K562 (cell line): ENCODE measurements around the gene VIPR2. TPM values are rescaled to one million over a fixed set of nuclear protein-coding genes. Genes with fewer than 3 reads are reported as not detected.
A peak's percentile ranks its signal among the peaks of the same experiment; 100 is the strongest.

Experiments used
- CHD1 ChIP-seq: fragments of 200-600 bp; sonication (generic); IDR thresholded peaks from one replicate; pipeline ENCODE4 v1.6.1; 2012; ENCODE audit warnings: mild to moderate bottlenecking, moderate library complexity, low read length, inconsistent platforms
- CHD2 ChIP-seq: IDR thresholded peaks from 2 replicates; pipeline ENCODE4 v1.6.1; 2011; ENCODE audit warnings: low read depth, low read length
- CREB3L1 ChIP-seq: fragments of 450-650 bp; IDR thresholded peaks from 2 replicates; pipeline ENCODE4 v1.6.1; 2014; ENCODE audit warnings: low read depth, mild to moderate bottlenecking, moderate library complexity, borderline replicate concordance
- DLX4 ChIP-seq: fragments of 250-450 bp; sonication (Bioruptor Pico); IDR thresholded peaks from 2 replicates; pipeline ENCODE4 v1.6.1; 2021; ENCODE audit warnings: mild to moderate bottlenecking
- ERF ChIP-seq: fragments of 450-650 bp; formaldehyde crosslinking; IDR thresholded peaks from 2 replicates; pipeline ENCODE4 v1.4.0; 2020; ENCODE audit warnings: mild to moderate bottlenecking, mixed read lengths
- FUS ChIP-seq: fragments of 200-400 bp; formaldehyde crosslinking; optimal IDR thresholded peaks from 2 replicates; pipeline ENCODE3; 2017; ENCODE audit warnings: low read depth, low read length
- MTA1 ChIP-seq: fragments of 450-650 bp; IDR thresholded peaks from 2 replicates; pipeline ENCODE4 v1.6.1; 2017; ENCODE audit warnings: borderline replicate concordance
- PHF8 ChIP-seq: fragments of 200-600 bp; sonication (generic); IDR thresholded peaks from 2 replicates; pipeline ENCODE4 v1.6.1; 2012; ENCODE audit warnings: mixed run types, mild to moderate bottlenecking, inconsistent platforms, low read length, moderate library complexity, borderline replicate concordance
- PML ChIP-seq: IDR thresholded peaks from 2 replicates; pipeline ENCODE4 v1.6.1; 2012; ENCODE audit warnings: low read length, inconsistent platforms
- POLR3A ChIP-seq: IDR thresholded peaks from 2 replicates; pipeline ENCODE4 v1.6.1; 2011; ENCODE audit warnings: borderline replicate concordance, mild to moderate bottlenecking, moderate library complexity; ENCODE audit not compliant: insufficient read length, insufficient read depth; ENCODE audit errors: extremely low read depth
- RBM22 ChIP-seq: fragments of 200-400 bp; formaldehyde crosslinking; IDR thresholded peaks from 2 replicates; pipeline ENCODE4 v1.6.1; 2018; ENCODE audit warnings: low read length, low read depth; ENCODE audit not compliant: poor library complexity, severe bottlenecking
- RUNX1 ChIP-seq: sonication (generic); IDR thresholded peaks from 2 replicates; pipeline ENCODE4 v1.6.1; 2016; ENCODE audit warnings: antibody characterized with exemption, low read depth
- SMARCB1 ChIP-seq: IDR thresholded peaks from 2 replicates; pipeline ENCODE4 v1.6.1; 2011; ENCODE audit warnings: improper control_type of control experiment, low read depth; ENCODE audit not compliant: insufficient read length
- TAL1 ChIP-seq: fragments of 450-650 bp; IDR thresholded peaks from 2 replicates; pipeline ENCODE4 v1.6.1; 2016; ENCODE audit warnings: mild to moderate bottlenecking
- TSHZ1 ChIP-seq: fragments of 250-450 bp; sonication (Bioruptor Pico); IDR thresholded peaks from 2 replicates; pipeline ENCODE4 v1.4.0; 2020; ENCODE audit warnings: mild to moderate bottlenecking, moderate library complexity
- ZNF184 ChIP-seq: sonication (generic); formaldehyde crosslinking; IDR thresholded peaks from 2 replicates; pipeline ENCODE4 v1.5.0; 2020; ENCODE audit warnings: missing genetic modification reagents
- ZNF79 ChIP-seq: fragments of 250-450 bp; sonication (Bioruptor Pico); IDR thresholded peaks from 2 replicates; pipeline ENCODE4 v1.4.0; 2020; ENCODE audit warnings: low read depth, mild to moderate bottlenecking, moderate library complexity
- polyA plus RNA-seq, 8 experiments: library from polyadenylated mRNA; depleted of rRNA in 4 of 8; stranded (reverse) in 5 of 8; unstranded in 3 of 8; fragments of >200 nt; fragmentation: Nextera tagmentation in 2 of 8; fragmentation: Illumina TruSeq in 1 of 8; extraction: Ambion mirVana in 2 of 8; extraction: Trizol in 1 of 8; gene quantifications; 2 replicates each; pipeline versions ENCODE4 v1.2.1 to v1.2.3, GENCODE V29; 2011 to 2014; ENCODE audit warnings: inconsistent platforms in 1 of 8, missing spikeins in 1 of 8
- total RNA-seq, 7 experiments: library from RNA; depleted of rRNA in 6 of 7; stranded (reverse); fragments of >200 nt in 6 of 7; fragmentation: Illumina TruSeq in 2 of 7; extraction: Trizol in 2 of 7; gene quantifications; 2 replicates each; pipeline versions ENCODE4 v1.2.1 to v1.2.3, GENCODE V29; 2011 to 2021; ENCODE audit warnings: low replicate concordance in 1 of 7

VIPR2 gene
- total and polyA plus RNA-seq, 9 of the 15 experiments (the other 6 are each of a cell fraction or from before 2014, with no cell fraction given) = 0.04 TPM; not detected in 8

- peak; percentile 87 for TF ChIP-seq CREB3L1
- TF ChIP-seq PML = 0 out of 2 replicates have a peak, but pooled peaks have one; percentile 17
- TF ChIP-seq POLR3A = no peak
- peak; percentile 74; the same call in 1 of the 2 replicates for TF ChIP-seq PHF8
- TF ChIP-seq SMARCB1 = no peak
- TF ChIP-seq TAL1 = no peak
- no peak for TF ChIP-seq TSHZ1 (CRISPR knock-in tag)
- TF ChIP-seq ZNF79 (CRISPR knock-in tag) = no peak
- TF ChIP-seq FUS = no peak
- no peak for TF ChIP-seq RUNX1
- no peak for TF ChIP-seq CHD2
- no peak for TF ChIP-seq CHD1
- TF ChIP-seq ERF (CRISPR knock-in tag) = peak; percentile 55; the same call in 1 of the 2 replicates
- TF ChIP-seq RBM22 = peak; percentile 75
- no peak for TF ChIP-seq DLX4 (CRISPR knock-in tag)
- TF ChIP-seq MTA1 = 0 out of 2 replicates have a peak, but pooled peaks have one; percentile 21
- no peak for TF ChIP-seq ZNF184 (CRISPR knock-in tag)
These were observed 114.1 kb downstream of the VIPR2 start (continued) for GRCh38 chr7:159030490-159031134.
